Measurements from ENCODE around the gene TOX2.
"Not testable (repeated sequence)": the region's sequence is repeated elsewhere in the genome, so short reads cannot be mapped to it uniquely, and the experiment has no call there.

Gene TOX2

GRCh38 chr20:44039147-44039546 lies 124.5 kb downstream of the TOX2 start:
- Mint-ChIP-seq H3K4me1 (no peaks in the 10 kb centered on the region), H3K27ac (no peak overlapping the region), H3K27me3 (peaks cover 17% of the 10 kb centered on the region), H3K4me3 (no peak overlapping the region), H3K9me3 (peaks cover 1% of the 10 kb centered on the region), H3K36me3 (no peaks in the 10 kb centered on the region)
- ATAC-seq (ENCODE audit: low read depth) = no peak
- DNase-seq (ENCODE audit: low spot score in 2 of 2) = no peak

- no peaks in the 10 kb centered on the region for H3K4me1 Mint-ChIP-seq
- peaks cover 1% of the 10 kb centered on the region for H3K9me3 Mint-ChIP-seq
- no peak overlapping the region for H3K4me3 Mint-ChIP-seq
- ATAC-seq (ENCODE audit: low read depth) = no peak
- peaks cover 17% of the 10 kb centered on the region for H3K27me3 Mint-ChIP-seq
- H3K27ac Mint-ChIP-seq = no peak overlapping the region
- no peak for DNase-seq (ENCODE audit: low spot score in 2 of 2)
- no peaks in the 10 kb centered on the region for H3K36me3 Mint-ChIP-seq
Measured at GRCh38 chr20:44039741-44040140, 125.1 kb downstream of the TOX2 start.

- no peaks in the 10 kb centered on the region for H3K36me3 Mint-ChIP-seq
- peaks cover 15% of the 10 kb centered on the region for H3K27me3 Mint-ChIP-seq
- H3K4me1 Mint-ChIP-seq = no peaks in the 10 kb centered on the region
- H3K4me3 Mint-ChIP-seq = no peak overlapping the region
- ATAC-seq (ENCODE audit: low read depth) (no peak), DNase-seq (ENCODE audit: low spot score in 2 of 2) (no peak)
- H3K27ac Mint-ChIP-seq = no peak overlapping the region
- H3K9me3 Mint-ChIP-seq = peaks cover 1% of the 10 kb centered on the region
Measured at GRCh38 chr20:44040202-44040915, 125.7 kb downstream of the TOX2 start.

- H3K27me3 Mint-ChIP-seq = peaks cover 15% of the 10 kb centered on the region
- H3K4me1 Mint-ChIP-seq = no peaks in the 10 kb centered on the region
- H3K27ac Mint-ChIP-seq = no peak overlapping the region
Measured at GRCh38 chr20:44041001-44041400, 126.3 kb downstream of the TOX2 start.

GRCh38 chr20:44044712-44045111 lies 130.1 kb downstream of the TOX2 start:
- ATAC-seq (ENCODE audit: low read depth); DNase-seq (ENCODE audit: low spot score in 2 of 2); H3K27ac Mint-ChIP-seq; H3K36me3 Mint-ChIP-seq; H3K4me1 Mint-ChIP-seq; H3K27me3 Mint-ChIP-seq; H3K4me3 Mint-ChIP-seq; H3K9me3 Mint-ChIP-seq: not testable (repeated sequence)

More at GRCh38 chr20:44041001-44041400, 126.3 kb downstream of the TOX2 start:
- no peak for DNase-seq (ENCODE audit: low spot score in 2 of 2)
- Mint-ChIP-seq H3K9me3 (peaks cover 1% of the 10 kb centered on the region), H3K36me3 (no peaks in the 10 kb centered on the region), H3K4me3 (no peak overlapping the region)
- ATAC-seq (ENCODE audit: low read depth) = no peak

GRCh38 chr20:44050327-44050726 lies 135.7 kb downstream of the TOX2 start:
- Mint-ChIP-seq H3K27ac (no peak overlapping the region), H3K27me3 (peaks cover under 1% of the 10 kb centered on the region), H3K9me3 (no peaks in the 10 kb centered on the region), H3K4me1 (no peaks in the 10 kb centered on the region), H3K4me3 (no peak overlapping the region), H3K36me3 (no peaks in the 10 kb centered on the region)
- DNase-seq (ENCODE audit: low spot score in 2 of 2) (no peak), ATAC-seq (ENCODE audit: low read depth) (no peak)

GRCh38 chr20:44050925-44051660 lies 136.4 kb downstream of the TOX2 start:
- Mint-ChIP-seq H3K27me3 (peaks cover 3% of the 10 kb centered on the region), H3K27ac (no peak overlapping the region), H3K36me3 (no peaks in the 10 kb centered on the region), H3K4me3 (no peak overlapping the region), H3K4me1 (peaks cover 3% of the 10 kb centered on the region), H3K9me3 (no peaks in the 10 kb centered on the region)
- no peak for DNase-seq (ENCODE audit: low spot score in 2 of 2)
- no peak for ATAC-seq (ENCODE audit: low read depth)

GRCh38 chr20:44051661-44052000 lies 137.0 kb downstream of the TOX2 start:
- Mint-ChIP-seq H3K4me3 (no peak overlapping the region), H3K4me1 (peaks cover 3% of the 10 kb centered on the region), H3K36me3 (no peaks in the 10 kb centered on the region), H3K27ac (no peak overlapping the region), H3K27me3 (peaks cover 3% of the 10 kb centered on the region), H3K9me3 (no peaks in the 10 kb centered on the region)
- DNase-seq (ENCODE audit: low spot score in 2 of 2) (no peak), ATAC-seq (ENCODE audit: low read depth) (no peak)

- Mint-ChIP-seq H3K27me3 (peaks cover 3% of the 10 kb centered on the region), H3K9me3 (no peaks in the 10 kb centered on the region), H3K4me1 (peaks cover 3% of the 10 kb centered on the region), H3K27ac (no peak overlapping the region), H3K4me3 (no peak overlapping the region), H3K36me3 (no peaks in the 10 kb centered on the region)
- no peak for ATAC-seq (ENCODE audit: low read depth)
- DNase-seq (ENCODE audit: low spot score in 2 of 2) = no peak
Measured at GRCh38 chr20:44052166-44052565, 137.5 kb downstream of the TOX2 start.

- ATAC-seq (ENCODE audit: low read depth) = no peak
- no peak for DNase-seq (ENCODE audit: low spot score in 2 of 2)
- H3K4me3 Mint-ChIP-seq = no peak overlapping the region
- peaks cover 3% of the 10 kb centered on the region for H3K27me3 Mint-ChIP-seq
- H3K36me3 Mint-ChIP-seq = no peaks in the 10 kb centered on the region
- H3K4me1 Mint-ChIP-seq = peaks cover 3% of the 10 kb centered on the region
- H3K9me3 Mint-ChIP-seq = no peaks in the 10 kb centered on the region
- H3K27ac Mint-ChIP-seq = no peak overlapping the region
Measured at GRCh38 chr20:44053046-44053445, 138.4 kb downstream of the TOX2 start.

GRCh38 chr20:44054118-44054517 lies 139.5 kb downstream of the TOX2 start:
- no peak for DNase-seq (ENCODE audit: low spot score in 2 of 2)
- Mint-ChIP-seq H3K27me3 (peaks cover 3% of the 10 kb centered on the region), H3K4me3 (no peak overlapping the region), H3K4me1 (peaks cover 3% of the 10 kb centered on the region), H3K9me3 (no peaks in the 10 kb centered on the region), H3K27ac (no peak overlapping the region), H3K36me3 (no peaks in the 10 kb centered on the region)
- ATAC-seq (ENCODE audit: low read depth) = no peak

- H3K9me3 Mint-ChIP-seq = no peaks in the 10 kb centered on the region
- H3K4me1 Mint-ChIP-seq = peaks cover 3% of the 10 kb centered on the region
- peaks cover 3% of the 10 kb centered on the region for H3K27me3 Mint-ChIP-seq
Measured at GRCh38 chr20:44054849-44055248, 140.2 kb downstream of the TOX2 start.

GRCh38 chr20:44056010-44056698 lies 141.5 kb downstream of the TOX2 start:
- peaks cover 3% of the 10 kb centered on the region for H3K4me1 Mint-ChIP-seq
- DNase-seq (ENCODE audit: low spot score in 2 of 2) = no peak

More at GRCh38 chr20:44054849-44055248, 140.2 kb downstream of the TOX2 start:
- DNase-seq (ENCODE audit: low spot score in 2 of 2) = no peak
- no peak for ATAC-seq (ENCODE audit: low read depth)
- no peak overlapping the region for H3K27ac Mint-ChIP-seq
- H3K36me3 Mint-ChIP-seq = no peaks in the 10 kb centered on the region
- H3K4me3 Mint-ChIP-seq = no peak overlapping the region

More at GRCh38 chr20:44056010-44056698, 141.5 kb downstream of the TOX2 start:
- Mint-ChIP-seq H3K9me3 (no peaks in the 10 kb centered on the region), H3K27me3 (peaks cover 3% of the 10 kb centered on the region), H3K36me3 (no peaks in the 10 kb centered on the region), H3K4me3 (no peak overlapping the region), H3K27ac (no peak overlapping the region)
- ATAC-seq (ENCODE audit: low read depth) = no peak
